Measurements from ENCODE around the gene NTNG1.

NTNG1 gene

GRCh38 chr1:107138767-107139445 is 1.9 kb upstream of the NTNG1 start:
- peaks cover 0 to 24% (median 21%) of the 10 kb centered on the region in 4 donors for H3K4me1 ChIP-seq
- H3K9me3 ChIP-seq, result no peaks in the 10 kb centered on the region
- TF ChIP-seq, protein P1, sequence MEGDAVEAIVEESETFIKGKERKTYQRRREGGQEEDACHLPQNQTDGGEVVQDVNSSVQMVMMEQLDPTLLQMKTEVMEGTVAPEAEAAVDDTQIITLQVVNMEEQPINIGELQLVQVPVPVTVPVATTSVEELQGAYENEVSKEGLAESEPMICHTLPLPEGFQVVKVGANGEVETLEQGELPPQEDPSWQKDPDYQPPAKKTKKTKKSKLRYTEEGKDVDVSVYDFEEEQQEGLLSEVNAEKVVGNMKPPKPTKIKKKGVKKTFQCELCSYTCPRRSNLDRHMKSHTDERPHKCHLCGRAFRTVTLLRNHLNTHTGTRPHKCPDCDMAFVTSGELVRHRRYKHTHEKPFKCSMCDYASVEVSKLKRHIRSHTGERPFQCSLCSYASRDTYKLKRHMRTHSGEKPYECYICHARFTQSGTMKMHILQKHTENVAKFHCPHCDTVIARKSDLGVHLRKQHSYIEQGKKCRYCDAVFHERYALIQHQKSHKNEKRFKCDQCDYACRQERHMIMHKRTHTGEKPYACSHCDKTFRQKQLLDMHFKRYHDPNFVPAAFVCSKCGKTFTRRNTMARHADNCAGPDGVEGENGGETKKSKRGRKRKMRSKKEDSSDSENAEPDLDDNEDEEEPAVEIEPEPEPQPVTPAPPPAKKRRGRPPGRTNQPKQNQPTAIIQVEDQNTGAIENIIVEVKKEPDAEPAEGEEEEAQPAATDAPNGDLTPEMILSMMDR (IDR thresholded peaks at IDR 0.05), result no peak
- no peak for DNase-seq
- H3K4me3 ChIP-seq, result no peak overlapping the region
- H3K27ac ChIP-seq, result no peak overlapping the region
- no peaks in the 10 kb centered on the region for H3K36me3 ChIP-seq
- H3K27me3 ChIP-seq, result peaks cover 0 to 34% of the 10 kb centered on the region in 2 donors
- intact Hi-C loops (cut with DNase I; ENCODE audit: low total_unique reads), result loop anchor here (5.0 kb wide), 1 partner anchor 727 kb away; no protein-coding TSS in a partner anchor

DNA sequence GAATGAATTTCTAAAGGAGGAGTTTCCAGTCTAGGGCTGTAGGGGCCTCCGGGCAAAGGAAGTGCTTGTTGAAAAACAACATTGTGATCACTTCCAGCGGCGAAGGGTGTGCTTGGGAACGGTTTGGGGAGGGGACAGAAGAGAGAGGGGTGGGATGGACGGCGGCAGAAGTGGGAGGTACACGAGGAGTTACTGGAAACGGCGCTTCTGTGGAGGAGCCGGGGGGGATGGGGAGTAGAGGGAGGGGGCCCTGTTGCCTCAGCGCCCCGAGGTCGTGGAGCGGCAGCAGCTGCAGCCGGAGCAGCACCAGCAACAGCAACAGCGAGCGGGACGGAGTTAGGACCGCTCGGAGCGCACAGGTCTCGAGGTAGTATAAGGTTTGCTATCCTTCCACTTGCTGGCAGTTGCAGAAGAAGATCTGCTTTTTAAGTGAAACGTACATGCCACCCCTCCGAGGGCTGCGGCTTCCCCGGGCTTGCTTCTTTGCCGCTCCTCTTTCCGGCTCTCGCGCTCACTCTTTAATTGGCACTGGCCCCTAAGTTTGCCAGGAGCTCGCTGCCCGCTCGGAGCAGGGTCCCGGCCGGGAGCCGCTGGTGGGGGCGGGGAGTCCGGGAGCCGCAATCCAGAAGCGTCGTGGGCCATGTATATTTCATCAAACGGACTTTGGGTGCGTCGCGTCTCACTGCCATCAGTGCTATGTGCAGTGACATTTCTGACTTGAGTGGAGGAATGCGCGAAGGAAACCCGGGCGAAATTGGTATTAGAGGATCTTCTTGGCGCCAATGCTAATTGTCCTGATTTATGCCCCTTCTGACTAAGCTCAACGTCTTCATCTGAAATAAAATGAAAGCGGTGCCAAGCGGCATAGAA is 771 bp upstream of the NTNG1 start:
- Histone ChIP-seq H3K27ac (no peak overlapping the region), H3K27me3 (peaks cover 0 to 31% of the 10 kb centered on the region in 2 donors), H3K4me1 (peaks cover 0 to 24% (median 21%) of the 10 kb centered on the region in 4 donors), H3K9me3 (no peaks in the 10 kb centered on the region), H3K36me3 (no peaks in the 10 kb centered on the region), H3K4me3 (peak overlapping the region; percentile 46 to 49)
- peak; percentile 22 to 64 for DNase-seq
- intact Hi-C loops (cut with DNase I; ENCODE audit: low total_unique reads), result loop anchor here (5.0 kb wide), 1 partner anchor 728 kb away; no protein-coding TSS in a partner anchor
- TF ChIP-seq, protein P1 (IDR thresholded peaks at IDR 0.05), result no peak

- H3K36me3 ChIP-seq, result no peaks in the 10 kb centered on the region
- H3K9me3 ChIP-seq, result no peaks in the 10 kb centered on the region
- peaks cover 0 to 24% (median 21%) of the 10 kb centered on the region in 4 donors for H3K4me1 ChIP-seq
- peak overlapping the region; percentile 46 to 49 for H3K4me3 ChIP-seq
- H3K27ac ChIP-seq, result no peak overlapping the region
- DNase-seq, result no peak
- TF ChIP-seq, protein P1 (IDR thresholded peaks at IDR 0.05), result no peak
- intact Hi-C loops (cut with DNase I; ENCODE audit: low total_unique reads), result no loop called here
- H3K27me3 ChIP-seq, result peaks cover 0 to 33% of the 10 kb centered on the region in 2 donors
Observed at GRCh38 chr1:107141491-107142126, 770 bp downstream of the NTNG1 start.

- DNase-seq, result no peak
- Histone ChIP-seq H3K27ac (no peak overlapping the region), H3K4me1 (peaks cover 0 to 24% (median 21%) of the 10 kb centered on the region in 4 donors), H3K27me3 (peaks cover 0 to 33% of the 10 kb centered on the region in 2 donors), H3K36me3 (no peaks in the 10 kb centered on the region), H3K9me3 (no peaks in the 10 kb centered on the region), H3K4me3 (peak overlapping the region; percentile 46 to 49)
- TF ChIP-seq, protein P1 (IDR thresholded peaks at IDR 0.05), result peak in 1 of 2 experiments; percentile 62
- intact Hi-C loops (cut with DNase I; ENCODE audit: low total_unique reads), result no loop called here
Observed at GRCh38 chr1:107142140-107142542, 1.3 kb downstream of the NTNG1 start.

- peaks cover 0 to 24% (median 21%) of the 10 kb centered on the region in 4 donors for H3K4me1 ChIP-seq
- H3K9me3 ChIP-seq, result no peaks in the 10 kb centered on the region
- TF ChIP-seq, protein P1 (IDR thresholded peaks at IDR 0.05), result no peak
- peaks cover 0 to 33% of the 10 kb centered on the region in 2 donors for H3K27me3 ChIP-seq
- no peak overlapping the region for H3K4me3 ChIP-seq
- intact Hi-C loops (cut with DNase I; ENCODE audit: low total_unique reads), result no loop called here
- no peak for DNase-seq
- H3K27ac ChIP-seq, result no peak overlapping the region
- H3K36me3 ChIP-seq, result no peaks in the 10 kb centered on the region
Observed at GRCh38 chr1:107142666-107143065, 1.8 kb downstream of the NTNG1 start.

Data from tibial artery (tissue), 4 donors.